ENCODE measurements around the gene PIP4K2A.

The PIP4K2A gene

DNA sequence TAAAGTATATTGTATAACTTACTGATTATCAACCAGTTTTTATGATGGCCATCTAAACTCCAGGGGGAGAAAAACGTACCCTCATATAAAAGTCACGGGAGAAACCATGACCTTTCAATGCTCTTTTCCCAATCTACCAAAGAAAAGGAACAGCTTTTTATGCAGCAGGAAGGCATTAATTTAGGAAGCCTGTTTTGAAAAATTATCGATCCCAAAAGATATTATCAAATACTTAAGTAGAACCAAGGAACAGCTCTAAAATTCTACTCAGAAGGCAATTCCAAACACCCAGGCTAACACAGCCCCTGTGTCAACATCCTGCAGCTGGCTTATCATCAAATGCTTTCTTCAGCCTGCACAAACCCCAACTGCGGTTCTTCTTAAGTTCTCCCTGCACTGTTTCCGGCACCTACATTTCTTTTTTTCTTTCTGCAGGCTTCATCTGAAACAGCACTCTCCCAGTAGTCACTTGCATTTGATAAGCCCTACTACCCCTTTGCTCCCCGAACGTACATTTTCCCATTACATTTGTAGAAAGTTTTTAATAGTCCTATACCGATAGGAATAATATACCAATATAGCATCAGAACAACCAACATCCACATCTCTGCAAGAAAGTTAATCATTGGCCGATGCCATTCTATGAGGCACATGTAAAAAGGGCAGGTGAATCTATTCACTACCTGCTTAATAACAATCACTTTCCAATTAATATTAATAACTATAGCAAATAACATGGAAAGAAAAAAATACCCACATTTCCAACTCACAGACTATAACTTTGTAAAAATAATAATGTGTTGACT lies 47.9 kb downstream of the PIP4K2A start:
- no peak for DNase-seq (ENCODE audit: low spot score)

- no peak for DNase-seq (ENCODE audit: low spot score)
Observed at GRCh38 chr10:22665329-22665728, 49.0 kb downstream of the PIP4K2A start.

DNA sequence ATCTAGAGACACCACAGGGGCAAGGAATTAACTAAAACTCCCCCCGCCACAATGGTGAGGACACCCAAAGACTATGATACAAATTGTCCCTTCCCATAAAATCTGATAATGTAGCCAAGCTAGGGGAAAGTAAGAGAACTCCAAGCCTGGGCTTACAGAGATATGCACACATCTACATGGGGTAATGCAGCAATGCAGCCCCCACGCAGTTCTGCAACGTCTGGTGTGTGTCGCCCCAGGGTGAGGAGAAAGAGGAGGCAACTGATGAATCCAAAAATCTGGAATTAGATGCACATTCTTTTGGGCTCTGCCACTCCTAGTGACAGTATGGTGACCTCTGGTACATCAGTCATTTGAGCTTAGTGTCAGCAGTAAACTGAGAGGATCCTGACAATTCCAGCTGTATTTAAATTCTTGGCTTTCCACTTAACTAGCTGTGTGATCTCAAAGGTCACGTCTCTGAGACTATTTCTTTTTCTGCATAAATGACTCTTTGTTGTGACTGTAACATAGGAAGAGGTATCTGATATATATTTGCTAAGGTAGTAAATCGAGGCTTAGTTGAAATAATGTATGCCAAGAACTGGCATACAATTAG lies 51.5 kb downstream of the PIP4K2A start:
- no peak for DNase-seq (ENCODE audit: low spot score)

DNA sequence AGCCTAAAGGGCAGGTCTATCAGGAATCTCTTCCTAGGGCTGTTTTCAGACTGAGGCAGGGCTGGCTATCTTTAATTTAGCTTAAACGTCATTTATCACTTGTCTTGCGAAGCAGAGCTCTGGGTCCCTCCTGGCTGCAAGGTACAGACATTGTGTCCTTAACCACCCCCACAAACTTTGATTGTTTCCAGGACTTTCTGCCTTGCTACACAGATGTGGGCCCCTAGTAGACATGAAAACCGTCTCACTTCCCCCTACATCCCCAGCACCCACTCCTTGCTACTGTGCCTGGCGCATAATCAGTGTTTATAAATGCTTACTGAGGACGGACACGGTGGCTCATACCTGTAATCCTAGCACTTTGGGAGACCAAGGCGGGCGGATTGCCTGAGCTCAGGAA lies 54.5 kb downstream of the PIP4K2A start:
- no peak for DNase-seq (ENCODE audit: low spot score)

DNA sequence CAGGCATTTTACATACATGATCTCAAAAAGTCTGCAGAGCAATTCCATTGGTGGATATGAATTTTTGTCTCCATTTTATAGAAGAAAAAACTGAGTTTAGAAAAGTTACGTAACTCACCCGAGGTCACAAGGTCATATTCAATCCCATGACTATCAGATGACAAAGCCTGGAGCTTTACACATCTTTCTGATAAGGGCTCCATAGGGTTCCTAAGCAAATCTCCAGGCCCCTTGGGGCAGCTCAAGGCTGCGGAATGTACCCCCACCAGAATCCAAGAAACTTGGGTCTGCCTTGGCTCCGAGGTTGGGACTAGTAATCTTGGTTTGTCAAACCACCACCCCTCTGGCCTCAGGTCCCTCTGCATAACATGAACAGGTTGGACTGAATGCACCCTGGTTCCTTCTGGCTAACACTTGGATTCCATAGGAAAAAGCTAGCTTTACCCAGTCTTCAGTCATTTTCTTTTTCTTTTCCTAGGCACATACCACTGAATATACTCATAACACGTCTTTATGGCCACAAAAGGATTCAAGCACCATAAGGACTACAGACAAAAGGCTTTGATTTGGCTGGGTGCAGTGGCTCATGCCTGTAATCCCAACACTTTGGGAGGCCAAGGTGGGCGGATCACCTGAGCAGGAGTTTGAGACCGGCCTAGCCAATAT lies 55.5 kb downstream of the PIP4K2A start:
- no peak for DNase-seq (ENCODE audit: low spot score)

DNA sequence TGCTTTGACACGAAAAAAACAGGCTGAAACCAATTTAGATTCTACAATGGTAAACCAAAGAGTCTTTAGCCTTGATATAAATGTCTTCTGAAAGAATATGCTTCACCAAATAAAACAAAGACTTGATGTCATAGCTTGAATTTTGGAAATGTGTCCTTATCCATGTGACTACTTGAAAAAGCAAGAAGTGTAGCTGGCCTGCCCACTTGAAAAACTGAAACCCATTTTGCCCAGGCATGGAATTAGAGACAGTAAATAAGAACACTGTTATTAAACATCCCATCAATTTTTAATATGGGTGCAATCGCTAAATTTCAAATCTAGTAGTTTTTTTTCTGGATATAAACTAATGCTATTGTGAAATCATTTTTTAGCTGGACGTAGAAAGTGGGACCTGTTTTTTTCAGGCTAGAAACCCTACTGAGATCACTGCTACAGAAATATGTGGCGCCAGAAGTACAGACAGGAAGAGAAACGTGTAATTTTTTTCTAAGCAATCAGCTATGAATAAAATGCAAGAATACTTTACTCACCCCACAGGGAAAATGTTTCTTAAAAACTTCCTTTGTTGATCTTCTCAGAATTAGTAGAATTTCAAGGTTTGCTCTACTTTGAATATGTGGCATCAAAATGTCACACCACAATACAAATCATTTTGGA lies 56.7 kb downstream of the PIP4K2A start:
- no peak for DNase-seq (ENCODE audit: low spot score)

DNA sequence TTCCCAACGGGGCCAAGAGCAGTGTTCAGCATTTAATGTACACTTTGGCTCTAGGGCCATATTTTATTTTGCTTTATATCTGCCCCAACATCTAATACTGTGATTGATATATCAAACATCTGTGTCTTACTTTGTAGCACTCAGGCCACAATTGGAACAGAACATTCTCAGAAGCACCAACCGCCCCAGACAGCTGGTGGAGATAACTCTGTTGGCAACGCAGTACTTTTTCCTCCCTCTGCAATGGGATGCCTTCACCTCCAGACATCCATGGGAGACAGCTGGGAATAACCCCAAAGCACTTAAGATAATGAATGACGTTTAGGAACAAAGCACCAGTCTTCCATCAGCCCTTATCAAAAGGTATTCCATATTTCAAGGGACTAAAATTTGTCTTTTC lies 57.4 kb downstream of the PIP4K2A start:
- no peak for DNase-seq (ENCODE audit: low spot score)

- no peak for DNase-seq (ENCODE audit: low spot score)
Observed at GRCh38 chr10:22656036-22656435, 58.3 kb downstream of the PIP4K2A start.

DNA sequence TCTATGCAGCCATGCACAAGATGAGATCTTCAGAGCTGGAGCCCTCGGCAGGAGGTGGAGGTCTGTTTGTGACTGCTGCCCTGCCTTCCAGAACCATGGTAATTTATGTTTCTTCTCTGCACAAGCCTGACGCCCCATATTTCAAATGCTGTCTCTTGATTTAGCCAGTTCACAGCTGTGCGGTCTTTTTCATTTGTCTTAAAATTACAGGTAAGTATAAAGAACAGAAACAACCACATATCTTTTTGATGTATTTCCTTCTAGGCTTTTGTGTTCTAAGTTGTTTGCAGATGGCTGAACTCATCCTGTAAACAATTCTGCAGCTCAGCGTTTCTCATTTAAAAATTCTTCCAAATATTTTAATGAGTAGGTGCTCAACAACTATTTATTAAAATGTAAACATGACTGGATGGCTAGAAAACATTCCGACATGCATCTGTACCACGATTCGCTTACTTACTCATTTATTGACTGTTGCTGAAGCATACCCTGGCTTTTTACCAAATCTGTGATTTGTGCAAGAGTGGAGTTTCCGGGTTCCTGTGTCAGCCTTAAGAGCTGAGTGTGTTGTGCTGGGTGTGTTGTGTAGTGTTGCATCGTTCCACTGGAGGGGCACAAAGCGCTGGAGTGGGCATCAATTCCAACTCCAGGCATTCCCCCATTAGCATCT lies 58.9 kb downstream of the PIP4K2A start:
- DNase-seq (ENCODE audit: low spot score) = no peak

DNA sequence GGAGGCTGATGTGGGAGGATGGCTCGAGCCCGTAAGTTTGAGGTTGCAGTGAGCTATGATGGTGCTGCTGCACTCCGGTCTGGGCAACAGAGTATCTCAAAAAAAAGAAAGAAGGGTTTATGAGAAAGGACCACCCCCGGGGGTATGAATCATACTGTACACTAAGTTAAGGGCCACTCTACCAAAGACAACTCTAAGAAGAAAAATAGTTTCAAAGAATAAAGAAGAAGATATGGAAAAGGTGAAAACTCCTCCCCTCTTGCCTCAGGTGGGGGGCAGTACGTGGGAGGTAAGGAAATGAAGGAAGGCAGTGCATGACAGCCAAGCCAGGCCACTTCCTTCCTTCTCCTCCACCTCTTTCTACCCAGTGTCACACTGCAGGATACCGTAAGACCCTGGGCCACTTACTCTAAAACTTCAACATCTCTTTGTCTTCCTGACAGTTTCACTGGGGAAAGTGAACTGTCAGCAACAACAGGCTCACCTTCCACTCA lies 61.3 kb downstream of the PIP4K2A start:
- no peak for DNase-seq (ENCODE audit: low spot score)

DNA sequence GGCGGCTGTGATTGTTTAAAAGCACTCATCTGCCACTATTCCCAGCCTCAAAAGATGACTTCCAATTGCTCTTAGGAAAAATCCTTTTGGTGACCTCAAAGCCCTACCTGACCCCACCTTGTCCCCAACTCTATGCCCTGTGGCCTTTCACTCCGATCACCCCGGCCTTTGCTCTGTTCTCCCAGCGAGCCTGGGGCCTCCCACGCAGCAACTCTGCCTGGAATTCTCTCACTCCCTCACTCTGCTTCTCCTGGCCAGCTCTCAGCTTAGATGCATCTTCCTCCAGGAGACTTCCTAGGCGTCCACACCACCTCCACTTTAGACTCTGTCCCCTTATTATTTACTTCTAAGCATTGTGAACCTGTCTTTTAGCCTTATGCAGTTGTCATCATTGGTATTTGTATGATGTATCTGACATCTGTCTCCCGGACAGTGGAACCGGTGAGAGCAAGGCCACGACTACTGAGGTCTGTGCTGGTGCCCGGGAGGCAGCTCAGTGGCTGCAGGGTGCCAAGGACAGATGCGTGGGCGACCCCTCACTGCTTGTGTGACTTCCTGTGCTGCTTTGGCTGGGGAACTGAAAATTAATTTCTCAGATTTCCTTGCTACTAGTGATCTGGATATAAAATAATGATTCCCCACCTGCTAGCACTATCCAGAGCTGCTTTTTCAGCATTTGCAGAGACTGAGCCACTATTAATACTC lies 63.0 kb downstream of the PIP4K2A start:
- DNase-seq (ENCODE audit: low spot score) = no peak

GRCh38 chr10:22649994-22650393 lies 64.4 kb downstream of the PIP4K2A start:
- no peak for DNase-seq (ENCODE audit: low spot score)

- DNase-seq (ENCODE audit: low spot score) = no peak
Observed at GRCh38 chr10:22649390-22649841, 65.0 kb downstream of the PIP4K2A start.

- DNase-seq (ENCODE audit: low spot score) = no peak
Observed at GRCh38 chr10:22648547-22648961, 65.8 kb downstream of the PIP4K2A start.

GRCh38 chr10:22647244-22647643 lies 67.1 kb downstream of the PIP4K2A start:
- no peak for DNase-seq (ENCODE audit: low spot score)

GRCh38 chr10:22646388-22646853 lies 68.0 kb downstream of the PIP4K2A start:
- no peak for DNase-seq (ENCODE audit: low spot score)

DNA sequence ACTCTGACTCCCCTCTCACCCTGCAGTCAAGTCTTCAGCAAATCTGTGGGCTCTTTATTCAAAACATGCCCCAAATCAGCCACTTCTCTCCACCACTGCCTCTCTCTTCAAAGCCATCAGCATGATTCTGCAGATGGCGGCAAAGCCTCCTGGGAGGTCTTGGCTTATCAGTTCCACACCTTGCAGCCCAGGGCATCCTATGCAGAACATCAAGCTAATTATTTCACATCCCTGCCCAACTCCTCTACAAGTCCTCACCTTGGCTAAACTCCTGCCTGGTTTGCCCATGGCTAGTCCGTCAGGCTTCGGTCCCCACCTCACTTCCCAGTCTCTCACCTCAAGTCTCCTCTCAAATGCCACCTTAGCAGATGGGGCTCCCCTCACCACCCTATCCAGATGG lies 70.2 kb downstream of the PIP4K2A start:
- no peak for DNase-seq (ENCODE audit: low spot score)

GRCh38 chr10:22643775-22644174 lies 70.6 kb downstream of the PIP4K2A start:
- DNase-seq (ENCODE audit: low spot score) = no peak

- no peak for DNase-seq (ENCODE audit: low spot score)
Observed at GRCh38 chr10:22643116-22643515, 71.3 kb downstream of the PIP4K2A start.

DNA sequence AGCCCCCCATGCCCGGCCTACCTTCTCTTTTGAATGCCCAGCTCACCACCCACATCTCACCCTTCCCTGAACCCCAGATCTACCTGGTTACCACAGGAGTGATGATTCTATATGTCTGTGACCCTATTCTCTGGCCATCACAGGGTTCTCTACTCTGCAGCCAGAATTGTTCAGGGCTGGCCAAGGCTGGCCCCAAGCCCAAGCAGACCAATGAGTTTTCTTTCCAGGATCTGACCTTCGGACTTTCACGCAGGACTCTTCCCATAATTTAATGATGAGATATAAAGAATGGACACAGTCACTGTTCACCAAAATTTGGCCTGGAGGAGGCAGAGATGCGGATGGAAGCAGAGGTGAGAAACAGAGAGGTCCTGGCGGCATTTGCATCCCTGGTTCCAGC lies 72.6 kb downstream of the PIP4K2A start:
- DNase-seq (ENCODE audit: low spot score) = no peak

- DNase-seq (ENCODE audit: low spot score) = peak; percentile 86
Observed at GRCh38 chr10:22640359-22640758, 74.0 kb downstream of the PIP4K2A start.

Measured in ecto neural progenitor cell (in vitro differentiated cells).